Uterus (tissue), 2 donors: Measurements from ENCODE around the gene AKAP11.

Experiments used
- CTCF ChIP-seq, 4 experiments: fragments of 200-600 bp in 2 of 4; fragments of 450-650 bp in 2 of 4; sonication (generic) in 2 of 4; IDR thresholded peaks; one replicate each; pipeline ENCODE4 v1.5.1; 2016 to 2019; ENCODE audit warnings: antibody characterized with exemption in 4 of 4, mild to moderate bottlenecking in 2 of 4, moderate library complexity in 1 of 4
- POLR2A ChIP-seq, 2 donors: fragments of 450-650 bp; IDR thresholded peaks; one replicate each; pipeline ENCODE4 v1.6.1; 2016; ENCODE audit warnings: antibody characterized with exemption in 2 of 2, mild to moderate bottlenecking in 1 of 2, moderate library complexity in 1 of 2

- TF ChIP-seq CTCF (IDR thresholded peaks at IDR 0.05) (no peak), POLR2A (IDR thresholded peaks at IDR 0.05) (no peak)
Measured at GRCh38 chr13:42232671-42233070, 39.3 kb upstream of the AKAP11 start.
